ENCODE data around the gene TERT.
"Not testable (repeated sequence)": the region's sequence is repeated elsewhere in the genome, so short reads cannot be mapped to it uniquely, and the experiment has no call there.

TERT gene

DNA sequence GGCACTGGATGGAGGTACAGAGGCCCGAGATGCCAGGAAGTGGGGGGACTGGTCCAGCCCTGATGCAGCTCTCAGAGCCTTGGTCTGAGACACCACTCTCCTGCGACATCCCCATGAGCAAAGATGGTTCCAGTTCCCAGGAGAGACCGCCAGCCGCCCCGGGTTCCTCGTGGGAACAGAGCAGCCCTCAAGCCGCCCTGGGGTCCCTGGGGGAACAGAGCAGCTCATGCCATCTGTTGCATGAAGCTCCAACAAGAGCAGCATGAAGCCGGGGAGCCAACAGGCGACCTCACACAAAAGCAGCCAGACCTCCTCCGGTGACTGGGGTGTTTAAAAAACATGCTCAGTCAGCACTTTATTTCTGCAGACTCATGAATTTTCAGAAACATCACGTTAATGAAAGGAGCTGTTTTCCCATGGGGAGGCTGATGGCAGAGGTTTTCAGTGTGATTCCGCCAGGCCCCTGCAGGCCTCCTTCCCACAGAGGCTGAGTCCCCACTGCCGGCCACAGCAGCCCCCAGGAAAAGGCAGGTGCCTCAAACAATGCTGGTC lies 63.4 kb downstream of the TERT start:
- DNase-seq, result no peak

DNA sequence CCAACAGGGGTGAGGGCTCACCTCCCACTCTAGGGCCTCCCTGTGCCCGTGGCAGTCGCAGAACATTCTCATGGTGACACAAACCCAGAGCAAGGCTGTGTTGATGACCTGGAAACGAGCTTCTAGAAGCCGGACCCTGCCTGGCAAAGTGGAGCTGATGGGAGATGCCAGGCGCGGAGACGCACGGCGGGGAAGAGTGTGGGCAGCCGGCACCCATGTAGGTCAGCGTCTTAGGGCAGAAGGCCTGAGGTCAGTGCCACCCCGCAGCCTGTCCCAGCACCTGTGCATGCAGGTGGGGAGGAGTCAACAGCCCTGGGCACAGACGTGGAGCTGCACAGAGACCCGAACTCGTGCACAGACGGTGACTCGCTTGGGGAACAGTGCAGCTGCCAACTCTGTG lies 64.3 kb downstream of the TERT start:
- DNase-seq, result no peak

DNA sequence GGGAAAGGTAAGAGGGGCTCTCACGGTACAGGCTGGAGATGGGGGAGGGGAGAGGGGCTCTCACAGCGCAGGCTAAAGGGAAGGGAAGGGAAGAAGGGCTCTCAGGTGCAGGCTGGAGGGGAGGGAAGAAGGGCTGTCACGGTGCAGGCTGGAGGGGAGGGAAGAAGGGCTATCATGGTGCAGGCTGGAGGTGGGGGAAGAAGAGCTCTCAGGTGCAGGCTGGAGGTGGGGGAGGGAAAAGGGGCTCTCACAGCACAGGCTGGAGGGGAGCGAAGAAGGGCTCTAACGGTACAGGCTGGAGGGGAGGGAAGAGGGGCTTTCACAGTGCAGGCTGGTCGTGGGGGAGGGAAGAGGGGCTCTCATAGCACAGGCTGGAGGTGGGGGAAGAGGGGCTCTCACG lies 65.0 kb downstream of the TERT start:
- no peak for DNase-seq

DNA sequence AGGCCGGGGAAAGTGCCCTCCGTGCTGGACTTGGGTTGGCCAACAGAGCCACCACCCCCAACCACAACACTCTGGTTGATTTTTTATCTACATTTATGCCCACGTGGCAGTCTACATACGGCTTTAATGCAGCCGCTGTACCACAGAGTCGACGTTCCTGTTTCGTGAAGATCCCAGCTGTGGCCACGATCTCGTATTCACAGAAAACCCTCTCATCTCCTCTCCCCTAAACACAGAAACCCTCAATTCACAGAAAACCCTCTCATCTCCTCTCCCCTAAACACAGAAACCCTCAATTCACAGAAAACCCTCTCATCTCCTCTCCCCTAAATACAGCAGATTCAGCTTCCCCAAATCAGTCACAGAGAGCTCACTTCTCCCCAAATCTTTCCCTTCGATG lies 65.8 kb downstream of the TERT start:
- not testable (repeated sequence) for DNase-seq

DNA sequence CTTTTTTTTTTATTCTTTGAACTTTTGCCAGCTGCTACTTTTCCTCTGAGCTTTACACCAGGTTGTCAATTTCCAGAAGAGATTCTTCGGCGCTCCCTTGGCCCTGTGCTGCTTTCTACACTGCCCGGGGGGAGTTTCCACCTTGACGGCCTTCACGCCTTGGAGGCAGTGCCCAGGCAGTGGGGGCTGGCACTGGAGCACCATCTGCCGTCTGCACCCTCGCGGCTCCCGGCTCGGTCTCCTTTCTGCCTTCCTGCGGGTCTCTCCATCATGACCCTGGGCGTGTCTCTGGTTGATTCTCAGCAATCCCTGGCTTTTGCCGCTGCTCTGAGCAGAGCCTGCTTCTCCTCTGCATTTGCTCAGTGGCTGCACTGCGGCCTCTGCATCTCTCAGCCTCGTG lies 66.7 kb downstream of the TERT start:
- no peak for DNase-seq

DNA sequence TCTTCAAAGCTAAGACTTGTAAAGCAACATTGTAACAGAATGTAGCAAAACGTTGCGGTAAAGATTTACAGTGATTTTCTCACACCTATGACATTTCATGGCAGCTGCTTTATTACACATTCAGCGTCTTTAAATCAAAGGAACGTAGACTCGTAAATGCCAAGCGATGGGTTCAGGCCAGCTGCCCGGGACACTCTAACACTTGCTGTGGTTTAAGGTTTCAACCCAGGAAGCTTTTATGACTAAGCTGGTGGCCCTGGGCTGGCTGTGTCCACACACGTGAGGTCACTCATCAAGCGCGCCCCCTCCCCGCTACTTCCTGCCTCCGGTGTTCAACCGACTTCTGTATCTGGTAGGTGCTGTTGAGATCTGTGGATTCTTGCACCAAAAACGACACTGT lies 67.2 kb downstream of the TERT start:
- no peak for DNase-seq

DNA sequence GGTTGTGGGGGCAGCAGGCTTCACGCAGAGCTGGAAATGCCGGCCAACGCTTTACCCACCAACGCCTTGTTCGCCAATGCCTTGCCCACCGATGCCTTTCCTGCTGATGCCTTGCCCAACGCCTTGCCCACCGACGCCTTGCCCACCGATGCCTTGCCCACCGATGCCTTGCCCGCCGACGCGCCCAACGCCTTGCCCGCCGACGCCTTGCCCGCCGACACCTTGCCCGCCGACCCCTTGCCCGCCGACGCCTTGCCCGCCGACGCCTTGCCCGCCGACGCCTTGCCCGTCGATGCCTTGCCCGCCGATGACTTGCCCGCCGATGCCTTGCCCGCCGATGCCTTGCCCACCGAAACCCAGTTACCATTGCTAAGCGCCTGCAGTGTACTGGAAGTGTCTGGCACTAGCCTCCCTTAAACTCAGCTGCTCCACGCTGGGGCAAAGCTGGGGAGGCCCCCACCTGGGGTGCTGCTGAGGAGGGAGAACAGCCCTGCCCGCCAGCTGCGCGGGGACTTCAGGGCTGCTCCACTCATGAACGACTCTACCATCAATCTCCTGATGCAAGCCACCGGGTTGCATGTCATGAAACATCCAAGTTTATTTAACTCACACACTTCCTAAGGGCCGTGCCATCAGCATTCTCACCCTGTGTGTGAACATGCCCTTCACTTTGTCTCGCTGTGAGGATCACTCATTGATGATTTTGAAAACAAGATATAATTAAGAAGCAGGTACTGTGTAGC lies 67.9 kb downstream of the TERT start:
- DNase-seq, result no peak

DNA sequence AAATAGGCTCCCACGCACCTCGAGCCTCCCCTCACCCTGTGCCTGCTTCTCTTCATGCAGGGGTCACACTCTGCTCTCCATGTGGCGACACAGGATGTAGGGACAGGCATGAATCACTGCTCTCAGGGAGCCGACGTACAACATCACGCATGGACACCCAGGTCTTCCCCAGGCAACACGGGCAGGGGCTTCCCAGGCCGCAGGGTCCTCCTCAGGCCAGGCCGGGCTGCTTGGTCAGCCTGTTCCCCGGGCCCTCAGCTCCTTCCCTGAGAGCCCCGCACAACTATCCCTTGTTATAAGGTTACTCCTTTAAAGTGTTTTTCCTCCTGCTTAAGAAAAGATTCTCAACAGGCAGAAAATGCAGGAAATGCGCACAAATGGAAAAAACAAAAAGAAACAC lies 68.6 kb downstream of the TERT start:
- DNase-seq, result no peak

DNA sequence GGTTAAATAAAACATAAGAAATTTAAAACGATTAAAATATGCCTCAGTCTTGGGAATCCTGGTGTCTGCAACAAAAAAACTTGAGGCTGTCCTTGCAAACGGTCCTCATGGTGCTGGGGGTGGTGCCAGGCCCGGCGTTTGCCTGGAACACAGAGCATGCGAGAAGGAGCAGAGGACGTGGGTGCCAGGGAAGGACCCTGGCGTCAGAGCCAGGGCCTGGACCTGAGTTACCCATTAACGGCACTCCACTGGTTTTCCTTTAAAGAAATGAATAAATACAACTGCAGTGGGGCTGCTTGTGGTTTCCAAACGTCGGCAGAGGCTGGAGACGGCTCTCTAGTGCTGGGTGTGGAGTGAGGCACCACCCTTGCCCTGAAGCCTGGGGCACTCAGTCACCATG lies 69.8 kb downstream of the TERT start, which contains the start of gene SLC6A18:
SLC6A18 (plus strand) TSS at position 301 of the 400 bp plus-strand sequence; CDS start at position 398, 97 bp downstream.
- no peak for DNase-seq

DNA sequence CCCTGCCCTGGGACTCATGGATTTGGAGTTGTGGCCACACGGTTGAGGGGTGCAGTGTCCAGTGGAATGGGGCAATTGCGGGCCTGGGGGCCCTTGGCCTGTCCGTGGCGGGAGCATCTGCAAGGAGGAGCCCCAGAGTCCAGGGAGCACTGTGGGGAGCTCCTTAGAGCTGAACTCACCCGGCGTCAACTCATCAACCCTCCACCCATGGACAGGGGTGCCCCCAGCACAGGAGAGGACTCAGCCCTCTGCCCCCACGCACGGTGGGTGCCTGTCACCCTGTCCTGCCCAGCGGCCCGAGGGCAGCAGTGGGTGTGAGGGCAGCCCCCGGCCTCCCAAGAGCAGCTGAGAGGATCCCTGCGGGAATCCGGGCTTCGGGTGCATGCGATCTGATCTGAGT lies 70.2 kb downstream of the TERT start:
- no peak for DNase-seq

DNA sequence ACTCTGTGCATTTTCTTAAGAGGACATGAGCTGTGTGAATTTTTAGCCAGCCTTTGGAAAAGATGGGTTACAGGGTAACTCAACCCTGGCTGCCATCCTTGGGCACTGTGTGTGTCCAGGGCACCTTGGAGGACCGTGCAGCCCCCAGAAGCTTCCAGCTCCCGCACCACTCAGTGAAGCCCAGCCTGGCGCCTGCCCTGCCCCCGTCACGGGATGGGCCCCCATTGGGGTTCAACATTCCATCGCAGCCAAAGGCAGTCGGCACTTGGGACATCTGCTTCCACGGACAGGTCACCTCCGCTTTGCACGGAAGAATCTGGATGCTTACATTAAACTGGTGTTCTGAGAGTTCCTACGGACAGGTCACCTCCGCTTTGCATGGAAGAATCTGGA lies 71.6 kb downstream of the TERT start:
- no peak for DNase-seq

DNA sequence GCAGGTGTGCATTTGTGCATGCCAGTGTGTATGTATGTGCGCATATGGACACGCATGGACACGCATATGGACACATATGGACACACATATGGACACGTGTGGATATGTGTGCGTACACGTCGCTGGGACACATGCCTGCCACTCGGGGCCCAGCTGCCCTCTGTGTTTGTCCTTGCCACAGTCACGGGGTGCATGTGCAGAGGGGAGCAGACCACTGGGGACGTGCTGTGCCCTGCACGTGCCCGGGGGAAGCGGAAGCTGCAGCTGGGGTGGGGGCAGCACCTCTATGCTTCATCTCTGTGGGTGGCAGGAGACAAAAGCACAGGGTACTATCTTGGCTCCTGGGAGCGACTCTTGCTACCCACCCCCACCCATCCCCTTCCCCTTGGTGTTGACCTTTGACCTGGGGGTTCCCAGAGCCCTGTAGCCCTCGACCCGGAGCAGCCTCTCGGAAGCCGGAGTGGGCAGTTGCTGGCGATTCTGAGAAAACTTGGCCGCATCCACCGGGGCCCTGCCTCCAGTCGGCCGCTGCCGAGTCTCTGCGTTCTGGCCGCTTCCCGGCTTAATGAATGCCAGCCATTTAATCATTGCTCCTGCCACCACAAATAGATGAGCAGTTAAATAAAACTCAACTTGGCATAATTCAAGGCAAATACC lies 72.1 kb downstream of the TERT start:
- no peak for DNase-seq

DNA sequence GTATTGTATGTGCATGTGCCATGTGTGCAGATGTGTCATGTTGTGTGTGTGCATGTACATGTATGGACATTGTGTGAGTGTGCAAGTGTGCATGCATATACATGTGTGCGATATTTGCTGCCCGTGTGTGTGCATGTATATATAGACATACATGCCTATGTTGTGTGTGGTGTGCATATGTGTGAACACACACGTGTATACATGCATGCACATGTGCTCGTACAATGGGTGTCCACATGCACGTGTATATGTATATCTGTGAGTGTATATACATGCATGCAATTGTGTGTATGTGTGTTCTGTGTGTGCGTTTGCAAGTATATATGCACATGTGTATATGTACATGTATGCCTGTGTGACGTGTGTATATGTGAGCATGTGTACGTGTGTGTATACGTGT lies 72.7 kb downstream of the TERT start:
- DNase-seq, result no peak

DNA sequence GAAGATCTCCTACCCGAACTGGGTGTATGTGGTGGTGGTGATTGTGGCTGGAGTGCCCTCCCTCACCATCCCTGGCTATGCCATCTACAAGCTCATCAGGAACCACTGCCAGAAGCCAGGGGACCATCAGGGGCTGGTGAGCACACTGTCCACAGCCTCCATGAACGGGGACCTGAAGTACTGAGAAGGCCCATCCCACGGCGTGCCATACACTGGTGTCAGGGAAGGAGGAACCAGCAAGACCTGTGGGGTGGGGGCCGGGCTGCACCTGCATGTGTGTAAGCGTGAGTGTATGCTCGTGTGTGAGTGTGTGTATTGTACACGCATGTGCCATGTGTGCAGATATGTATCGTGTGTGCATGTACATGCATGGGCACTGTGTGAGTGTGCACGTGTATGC lies 73.1 kb downstream of the TERT start:
- DNase-seq, result no peak

DNA sequence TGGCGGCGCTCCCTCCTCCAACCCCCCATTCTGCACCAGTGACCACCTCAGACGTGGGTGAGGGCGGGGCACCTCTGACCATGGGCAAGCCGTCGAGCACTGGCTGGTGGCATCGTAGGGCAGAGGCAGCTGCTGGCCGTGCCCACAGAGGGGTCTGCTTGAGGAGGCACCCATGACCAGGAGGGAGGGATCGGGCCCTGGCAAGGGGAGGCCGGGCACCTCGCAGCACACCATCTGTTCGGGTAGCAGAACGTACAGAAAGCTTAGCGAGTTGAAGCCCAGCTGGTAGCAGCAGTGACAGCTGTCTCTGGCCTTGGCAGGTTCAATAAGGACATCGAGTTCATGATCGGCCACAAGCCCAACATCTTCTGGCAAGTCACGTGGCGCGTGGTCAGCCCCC lies 74.0 kb downstream of the TERT start:
- no peak for DNase-seq

DNA sequence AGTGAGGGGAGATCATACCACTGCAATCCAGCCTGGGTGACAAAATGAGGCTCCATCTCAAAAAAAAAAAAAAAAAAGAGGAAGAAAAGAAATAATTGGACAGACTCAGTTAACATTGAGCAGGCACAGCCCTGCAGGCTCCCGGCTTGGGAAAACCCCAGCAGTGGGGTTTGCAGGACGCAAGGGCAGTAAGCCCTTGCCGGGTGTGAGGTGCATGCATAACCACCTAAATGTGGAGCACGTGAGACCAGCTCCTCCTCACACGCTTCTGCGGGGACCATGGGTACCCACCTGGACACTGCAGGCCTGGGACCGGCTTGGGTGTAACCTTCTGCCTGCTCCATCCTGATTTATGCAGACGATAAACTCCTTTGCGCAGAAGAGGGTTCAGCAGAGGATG lies 74.5 kb downstream of the TERT start:
- no peak for DNase-seq

DNA sequence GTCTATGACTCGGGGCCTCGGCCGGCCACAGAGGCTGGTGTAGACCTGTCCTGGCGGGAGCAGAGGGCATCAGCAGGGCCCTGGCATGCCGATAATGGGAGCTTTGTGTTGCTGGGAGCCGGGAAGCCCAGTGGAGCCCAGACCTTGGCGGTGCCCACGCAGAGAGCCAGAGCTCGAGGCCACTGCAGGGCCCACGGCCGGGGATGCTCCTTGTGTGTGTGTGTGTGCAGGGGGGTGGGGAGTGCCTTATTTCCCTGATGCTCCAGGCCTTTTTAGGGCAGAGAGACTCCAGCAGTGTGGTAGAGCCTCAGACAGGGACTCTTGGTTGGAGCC lies 75.1 kb downstream of the TERT start:
- DNase-seq, result no peak

DNA sequence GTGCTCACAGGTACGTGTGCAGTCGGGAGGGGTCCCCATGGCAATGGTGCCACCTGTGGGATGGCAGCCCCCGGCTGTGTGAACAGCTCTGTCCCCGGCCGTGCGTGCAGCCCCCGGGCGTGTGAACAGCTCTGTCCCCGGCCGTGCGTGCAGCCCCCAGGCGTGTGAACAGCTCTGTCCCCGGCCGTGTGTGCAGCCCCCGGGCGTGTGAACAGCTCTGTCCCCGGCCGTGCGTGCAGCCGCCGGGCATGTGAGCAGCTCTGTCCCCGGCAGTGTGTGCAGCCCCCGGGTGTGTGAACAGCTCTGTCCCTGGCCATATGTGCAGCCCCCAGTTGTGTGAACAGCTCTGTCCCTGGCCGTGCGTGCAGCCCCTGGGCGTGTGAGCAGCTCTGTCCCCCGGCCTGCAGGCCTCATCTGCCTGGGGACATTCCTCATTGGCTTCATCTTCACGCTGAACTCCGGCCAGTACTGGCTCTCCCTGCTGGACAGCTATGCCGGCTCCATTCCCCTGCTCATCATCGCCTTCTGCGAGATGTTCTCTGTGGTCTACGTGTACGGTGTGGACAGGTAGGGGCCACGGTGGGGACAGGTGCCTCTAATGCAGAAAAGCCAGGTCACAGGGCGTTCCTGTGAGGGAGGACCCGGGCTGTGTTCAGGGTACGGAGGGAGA lies 75.6 kb downstream of the TERT start:
- no peak for DNase-seq

DNA sequence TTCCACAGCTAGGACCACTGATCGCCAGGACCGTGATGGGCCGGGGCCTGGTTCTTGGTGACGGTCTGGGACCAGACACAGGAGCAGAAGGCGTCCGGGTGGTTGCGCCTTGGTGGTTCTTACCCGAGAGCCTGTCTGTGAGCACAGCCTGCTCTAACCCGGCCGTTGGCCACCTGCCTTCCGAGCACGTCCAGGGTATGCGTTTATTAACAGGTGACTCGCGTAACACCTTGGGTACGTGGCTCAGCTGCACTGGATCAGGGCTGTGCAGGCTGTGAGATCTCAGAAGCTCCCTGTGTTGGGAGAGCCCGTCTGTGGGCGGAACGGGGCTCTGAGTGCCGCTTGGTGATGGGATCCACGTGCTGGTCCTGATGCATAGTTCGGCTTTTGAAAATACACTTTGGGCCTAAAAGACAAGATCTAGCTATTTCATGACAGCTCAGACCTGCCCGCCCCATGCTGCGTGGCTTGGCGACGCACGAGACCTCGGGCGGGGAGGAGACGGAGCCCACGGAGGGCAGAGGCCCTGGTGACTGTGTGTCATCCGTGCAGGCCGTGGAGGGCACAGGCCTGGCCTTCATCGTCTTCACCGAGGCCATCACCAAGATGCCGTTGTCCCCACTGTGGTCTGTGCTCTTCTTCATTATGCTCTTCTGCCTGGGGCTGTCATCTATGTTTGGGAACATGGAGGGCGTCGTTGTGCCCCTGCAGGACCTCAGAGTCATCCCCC lies 76.4 kb downstream of the TERT start:
- no peak for DNase-seq

DNA sequence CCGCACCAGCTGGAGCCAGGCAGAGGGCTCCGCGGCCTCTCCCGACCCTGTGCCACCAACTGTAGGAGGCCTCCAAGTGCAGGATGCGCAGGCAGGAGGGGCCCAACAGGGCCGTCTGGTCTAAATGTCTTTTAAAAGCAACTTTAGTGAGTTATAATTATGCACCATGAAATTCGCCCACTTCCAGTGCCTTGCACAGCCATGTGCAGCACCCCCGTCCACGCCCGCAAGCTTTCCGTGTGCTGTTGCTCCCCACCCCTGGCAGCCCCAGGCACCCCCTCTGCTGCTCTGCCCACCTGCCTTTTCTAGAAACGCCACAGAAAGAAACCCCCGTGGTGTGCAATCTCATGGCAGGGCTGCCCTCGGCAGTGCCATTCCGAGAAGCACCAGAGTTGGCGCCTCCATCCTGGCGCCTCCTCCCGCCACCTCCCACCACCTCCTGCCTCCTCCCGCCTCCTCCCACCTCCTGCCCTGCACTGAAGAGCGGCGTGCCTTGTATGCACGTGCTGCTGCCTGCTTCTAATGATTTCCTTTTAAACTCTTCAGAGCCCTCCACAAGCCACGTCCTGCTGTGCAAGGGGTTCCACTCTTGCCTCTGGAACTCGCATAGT lies 77.2 kb downstream of the TERT start:
- no peak for DNase-seq

DNA sequence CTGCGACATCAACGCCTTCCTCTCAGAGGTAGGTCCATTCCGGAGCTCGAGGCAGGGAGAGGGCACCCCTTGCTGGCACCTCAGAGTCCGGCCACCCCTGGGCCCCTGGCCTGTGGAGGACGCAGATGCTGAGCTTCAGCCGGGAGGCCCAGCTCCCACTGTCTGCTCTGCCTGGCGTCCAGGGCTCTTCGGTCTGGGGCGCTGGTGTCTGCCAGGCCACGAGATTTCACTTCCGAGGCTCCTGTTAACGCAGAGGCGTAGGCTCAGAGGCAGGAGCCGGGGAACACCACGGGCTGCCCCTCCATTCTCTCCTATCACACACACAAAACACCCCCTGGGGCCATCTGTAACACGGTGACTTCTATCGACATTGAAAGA lies 78.0 kb downstream of the TERT start:
- DNase-seq, result no peak

DNA sequence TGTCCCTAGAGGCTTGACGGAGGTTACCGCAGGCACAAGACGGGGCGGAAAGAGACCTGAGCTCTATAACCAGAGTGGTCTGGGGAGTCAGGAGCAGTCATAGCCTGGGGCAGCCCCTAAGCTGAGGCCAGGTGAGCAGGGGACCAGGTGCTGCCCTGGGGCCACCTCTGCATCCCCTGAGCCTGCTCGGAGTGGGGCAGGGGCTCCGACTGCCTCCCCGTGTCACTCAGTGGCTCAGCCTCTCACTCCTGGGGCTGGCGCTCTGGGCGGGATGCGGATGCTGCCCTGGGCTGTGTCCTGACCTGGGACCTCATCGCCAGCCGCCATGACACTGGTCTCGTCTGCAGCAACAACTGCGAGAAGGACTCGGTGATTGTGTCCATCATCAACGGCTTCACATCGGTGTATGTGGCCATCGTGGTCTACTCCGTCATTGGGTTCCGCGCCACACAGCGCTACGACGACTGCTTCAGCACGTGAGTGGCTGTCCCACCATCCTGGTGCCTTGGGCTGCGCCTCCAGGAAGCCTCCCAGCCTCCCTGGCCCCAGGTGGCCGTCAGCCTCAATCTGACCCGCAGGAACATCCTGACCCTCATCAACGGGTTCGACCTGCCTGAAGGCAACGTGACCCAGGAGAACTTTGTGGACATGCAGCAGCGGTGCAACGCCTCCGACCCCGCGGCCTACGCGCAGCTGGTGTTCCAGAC lies 78.5 kb downstream of the TERT start:
- DNase-seq, result no peak

Data from activated effector memory CD4-positive, alpha-beta T cell treated with anti-CD3 and anti-CD28 coated beads, Interleukin-2, amount 50 U/mL, for 16 hours (primary cell).